ENCODE results near the gene ADM2. TPM values are rescaled to one million over a fixed set of nuclear protein-coding genes. Genes with fewer than 3 reads are reported as not detected.

ADM2 gene
- polyA plus RNA-seq, 12 donors: 0.16 to 1.6 (median 0.34) TPM; not detected in 2

Other genes with a start within 250 kb of the ADM2 start
- gene TUBGCP6, start 236.5 kb upstream of the ADM2 start, polyA plus RNA-seq (ENCODE audit: insufficient read length in 12 of 12): 10 to 100 TPM in 11 of 12 donors, not detected in 1; 18.2 to 36.0 (median 28.9) TPM
- gene HDAC10, start 230.3 kb upstream of the ADM2 start, polyA plus RNA-seq (ENCODE audit: insufficient read length in 12 of 12): 10 to 100 TPM in 11 of 12 donors, not detected in 1; 10.6 to 40.6 (median 13.2) TPM
- gene MAPK12, start 219.9 kb upstream of the ADM2 start, polyA plus RNA-seq (ENCODE audit: insufficient read length in 12 of 12): 100 to 1,000 TPM in 1 of 12 donors, 10 to 100 TPM in 10, 1 to 10 TPM in 1; 9.0 to 156 (median 18.0) TPM
- gene MAPK11, start 211.2 kb upstream of the ADM2 start, polyA plus RNA-seq (ENCODE audit: insufficient read length in 12 of 12): 1 to 10 TPM in 11 of 12 donors, not detected in 1; 4.4 to 7.4 (median 5.5) TPM
- gene PLXNB2, start 173.9 kb upstream of the ADM2 start, polyA plus RNA-seq (ENCODE audit: insufficient read length in 12 of 12): 100 to 1,000 TPM in 3 of 12 donors, 10 to 100 TPM in 8, not detected in 1; 67.3 to 124 (median 74.3) TPM
- gene DENND6B, start 154.5 kb upstream of the ADM2 start, polyA plus RNA-seq (ENCODE audit: insufficient read length in 12 of 12): 10 to 100 TPM in 1 of 12 donors, 1 to 10 TPM in 9, not detected in 2; 4.0 to 11.9 (median 4.4) TPM
- gene PPP6R2, start 138.2 kb upstream of the ADM2 start, polyA plus RNA-seq (ENCODE audit: insufficient read length in 12 of 12): 10 to 100 TPM in 11 of 12 donors, not detected in 1; 23.5 to 43.1 (median 30.7) TPM
- 10 to 100 TPM in 11 of 12 donors, not detected in 1; 28.1 to 48.3 (median 35.0) TPM for gene SBF1, start 6.5 kb upstream of the ADM2 start, polyA plus RNA-seq (ENCODE audit: insufficient read length in 12 of 12)
- under 1 TPM in 3 of 12 donors, not detected in 9; 0.16 to 0.20 (median 0.18) TPM for gene MIOX, start 5.3 kb downstream of the ADM2 start, polyA plus RNA-seq (ENCODE audit: insufficient read length in 12 of 12)
- 10 to 100 TPM in 11 of 12 donors, not detected in 1; 26.3 to 67.1 (median 33.1) TPM for gene LMF2, start 26.2 kb downstream of the ADM2 start, polyA plus RNA-seq (ENCODE audit: insufficient read length in 12 of 12)
- 10 to 100 TPM in 11 of 12 donors, not detected in 1; 22.0 to 33.1 (median 29.8) TPM for gene NCAPH2, start 26.7 kb downstream of the ADM2 start, polyA plus RNA-seq (ENCODE audit: insufficient read length in 12 of 12)
- 1 to 10 TPM in 7 of 12 donors, under 1 TPM in 1, not detected in 4; 0.28 to 4.3 (median 2.0) TPM for gene SCO2, start 44.1 kb downstream of the ADM2 start, polyA plus RNA-seq (ENCODE audit: insufficient read length in 12 of 12)
- 10 to 100 TPM in 1 of 12 donors, 1 to 10 TPM in 10, not detected in 1; 1.9 to 25.0 (median 2.9) TPM for gene TYMP, start 48.5 kb downstream of the ADM2 start, polyA plus RNA-seq (ENCODE audit: insufficient read length in 12 of 12)
- gene KLHDC7B, start 64.4 kb downstream of the ADM2 start, polyA plus RNA-seq (ENCODE audit: insufficient read length in 12 of 12): under 1 TPM in 2 of 12 donors, not detected in 10; 0.09 to 0.17 TPM
- gene SYCE3, start 81.4 kb downstream of the ADM2 start, polyA plus RNA-seq (ENCODE audit: insufficient read length in 12 of 12): not detected
- gene CPT1B, start 96.9 kb downstream of the ADM2 start, polyA plus RNA-seq (ENCODE audit: insufficient read length in 12 of 12): 10 to 100 TPM in 11 of 12 donors, not detected in 1; 22.1 to 61.0 (median 35.1) TPM
- 10 to 100 TPM in 11 of 12 donors, not detected in 1; 36.0 to 74.3 (median 47.3) TPM for gene CHKB, start 101.3 kb downstream of the ADM2 start, polyA plus RNA-seq (ENCODE audit: insufficient read length in 12 of 12)
- 1 to 10 TPM in 1 of 12 donors, under 1 TPM in 10, not detected in 1; 0.11 to 3.1 (median 0.43) TPM for gene MAPK8IP2, start 119.2 kb downstream of the ADM2 start, polyA plus RNA-seq (ENCODE audit: insufficient read length in 12 of 12)
- 10 to 100 TPM in 11 of 12 donors, not detected in 1; 10.4 to 22.9 (median 13.4) TPM for gene ARSA, start 146.6 kb downstream of the ADM2 start, polyA plus RNA-seq (ENCODE audit: insufficient read length in 12 of 12)
- 10 to 100 TPM in 11 of 12 donors, not detected in 1; 10.7 to 26.1 (median 14.6) TPM for gene SHANK3, start 191.3 kb downstream of the ADM2 start, polyA plus RNA-seq (ENCODE audit: insufficient read length in 12 of 12)